Activated CD8-positive, alpha-beta memory T cell treated with anti-CD3 and anti-CD28 coated beads, Interleukin-2, amount 10 ng/mL, durations not matched to agents 7 days and 5 days (primary cell): ENCODE results near the gene ZNF286A. TPM values are rescaled to one million over a fixed set of nuclear protein-coding genes. Genes with fewer than 3 reads are reported as not detected.
"Not testable (repeated sequence)": the region's sequence is repeated elsewhere in the genome, so short reads cannot be mapped to it uniquely, and the experiment has no call there.

Source experiments
- ATAC-seq: fragments of 150-1000 bp; cut with Tn5 transposase; one replicate; pipeline ENCODE4 v1.10.0; 2021; ENCODE audit warnings: moderate library complexity
- CTCF ChIA-PET: fragments of 350-600 bp; sonication (Branson Sonifier 250); formaldehyde crosslinking; loops from one replicate; lab custom pipeline; 2021; ENCODE audit warnings: antibody characterized with exemption; lab: Charles Lee
- DNase-seq: peaks from one replicate; pipeline ENCODE4 v3.0.0-alpha.2; 2020
- H3K27ac Mint-ChIP-seq: one replicate; pipeline ENCODE4 v1.8.0; 2021; ENCODE audit warnings: mild to moderate bottlenecking, mixed read lengths
- H3K27me3 Mint-ChIP-seq: one replicate; pipeline ENCODE4 v1.8.0; 2021; ENCODE audit warnings: mixed read lengths
- H3K36me3 Mint-ChIP-seq: one replicate; pipeline ENCODE4 v1.8.0; 2021; ENCODE audit warnings: mild to moderate bottlenecking, mixed read lengths
- H3K4me1 Mint-ChIP-seq: one replicate; pipeline ENCODE4 v1.8.0; 2021; ENCODE audit warnings: mixed read lengths
- H3K4me3 Mint-ChIP-seq: one replicate; pipeline ENCODE4 v1.8.0; 2021; ENCODE audit warnings: mild to moderate bottlenecking, moderate library complexity, mixed read lengths
- H3K9me3 Mint-ChIP-seq: one replicate; pipeline ENCODE4 v1.8.0; 2022; ENCODE audit warnings: low read depth, mixed read lengths
- total RNA-seq, 2 experiments: library from RNA; stranded (reverse); gene quantifications; one replicate each; pipeline ENCODE4 v1.2.3, GENCODE V29; 2021

ZNF286A gene
- total RNA-seq, 2 experiments from 2014 or later = 16.9 to 18.9 TPM

DNA sequence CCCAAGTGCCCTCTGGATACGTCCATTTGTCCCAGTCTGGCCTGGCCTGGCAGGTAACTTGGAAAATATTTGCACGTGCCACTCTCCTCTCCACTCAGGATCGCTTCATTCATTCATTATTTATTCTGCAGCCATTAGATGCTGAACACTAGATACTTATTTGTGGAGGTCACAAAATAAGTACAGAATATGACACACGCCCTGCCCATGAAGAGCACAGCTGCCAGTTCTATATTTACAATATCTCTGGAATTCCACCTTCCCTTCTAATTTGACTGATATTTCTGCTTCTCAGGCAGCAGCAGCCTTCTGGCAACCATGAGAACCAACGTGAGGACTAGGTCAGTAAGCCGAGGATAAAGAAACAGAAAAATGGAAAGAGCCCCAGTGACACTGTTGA, 36.4 kb upstream of the ZNF286A start:
- no peak for ATAC-seq
- CTCF ChIA-PET = no interaction called here

DNA sequence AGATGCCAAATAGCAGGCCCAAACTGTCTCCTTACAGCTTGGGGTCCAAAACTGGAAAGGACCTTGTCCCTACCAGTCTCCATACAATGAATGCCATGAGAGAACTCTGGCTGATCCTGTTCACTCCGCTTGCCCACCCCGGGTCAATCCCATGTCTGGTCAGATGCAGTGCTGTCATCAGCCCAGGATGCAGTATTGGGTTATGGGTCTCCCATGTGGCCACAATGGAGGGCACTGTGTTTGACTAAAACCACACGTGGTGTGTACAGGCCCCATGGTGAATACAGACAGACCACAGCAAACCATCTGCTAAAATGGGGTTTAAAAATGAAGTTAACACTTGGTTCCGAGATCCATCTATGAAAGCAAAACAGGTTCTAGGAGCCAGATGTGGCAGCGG, 35.9 kb upstream of the ZNF286A start:
- peaks cover 13% of the 10 kb centered on the region for H3K36me3 Mint-ChIP-seq
- no peak for DNase-seq
- no peak overlapping the region for H3K27ac Mint-ChIP-seq
- CTCF ChIA-PET = no interaction called here
- ATAC-seq = no peak
- H3K27me3 Mint-ChIP-seq = no peaks in the 10 kb centered on the region
- peaks cover 2% of the 10 kb centered on the region for H3K4me1 Mint-ChIP-seq
- H3K9me3 Mint-ChIP-seq = no peaks in the 10 kb centered on the region
- H3K4me3 Mint-ChIP-seq = no peak overlapping the region

More for the DNA sequence above, 36.4 kb upstream of the ZNF286A start:
- Mint-ChIP-seq H3K4me3 (no peak overlapping the region), H3K27ac (no peak overlapping the region), H3K9me3 (no peaks in the 10 kb centered on the region), H3K27me3 (no peaks in the 10 kb centered on the region), H3K36me3 (peaks cover 11% of the 10 kb centered on the region), H3K4me1 (peaks cover 2% of the 10 kb centered on the region)
- DNase-seq = no peak

DNA sequence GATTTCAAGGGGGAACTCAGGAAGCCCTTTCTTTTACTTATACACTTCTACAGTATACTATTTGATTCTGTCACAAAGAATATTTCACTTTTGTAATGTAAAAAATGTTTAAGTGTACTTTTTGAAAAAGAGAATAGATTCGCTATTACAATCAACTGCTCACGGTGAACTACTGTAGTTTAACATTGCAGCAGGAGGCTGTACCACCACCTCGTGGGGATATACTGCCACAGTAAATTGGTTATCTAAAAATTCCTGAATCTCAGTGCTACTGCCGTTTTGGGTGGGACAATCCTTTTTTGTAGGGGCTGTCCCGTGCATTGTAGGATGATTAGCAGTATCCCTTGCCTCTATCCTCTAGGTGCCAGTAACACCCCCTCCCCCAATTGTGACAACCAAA, 30.0 kb upstream of the ZNF286A start:
- DNase-seq, H3K4me3 Mint-ChIP-seq, CTCF ChIA-PET, H3K9me3 Mint-ChIP-seq, ATAC-seq, H3K4me1 Mint-ChIP-seq, H3K27ac Mint-ChIP-seq, H3K27me3 Mint-ChIP-seq: not testable (repeated sequence)
- peaks cover 11% of the 10 kb centered on the region for H3K36me3 Mint-ChIP-seq

DNA sequence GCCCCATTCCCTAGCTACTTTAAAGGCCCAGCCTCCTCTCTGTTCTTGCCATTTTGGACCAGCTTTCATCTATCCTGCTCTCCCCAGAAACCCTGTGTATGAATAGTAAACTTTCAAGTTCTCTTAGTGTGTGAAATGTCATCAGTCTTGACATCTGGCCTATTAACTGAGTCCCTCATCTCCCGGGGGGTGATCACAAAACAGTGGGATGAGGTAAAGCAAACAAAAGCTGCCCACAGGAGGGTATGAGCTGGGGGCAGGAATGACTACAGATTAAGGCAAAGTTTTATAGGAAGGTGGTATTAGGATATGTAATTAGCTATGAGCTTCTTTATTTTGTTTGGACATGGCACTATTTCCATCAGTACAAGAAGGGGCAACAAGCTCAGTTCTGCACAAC, 24.9 kb upstream of the ZNF286A start:
- H3K27me3 Mint-ChIP-seq, DNase-seq, H3K4me1 Mint-ChIP-seq, H3K4me3 Mint-ChIP-seq, CTCF ChIA-PET, H3K9me3 Mint-ChIP-seq, ATAC-seq, H3K27ac Mint-ChIP-seq: not testable (repeated sequence)
- H3K36me3 Mint-ChIP-seq = peaks cover 13% of the 10 kb centered on the region

DNA sequence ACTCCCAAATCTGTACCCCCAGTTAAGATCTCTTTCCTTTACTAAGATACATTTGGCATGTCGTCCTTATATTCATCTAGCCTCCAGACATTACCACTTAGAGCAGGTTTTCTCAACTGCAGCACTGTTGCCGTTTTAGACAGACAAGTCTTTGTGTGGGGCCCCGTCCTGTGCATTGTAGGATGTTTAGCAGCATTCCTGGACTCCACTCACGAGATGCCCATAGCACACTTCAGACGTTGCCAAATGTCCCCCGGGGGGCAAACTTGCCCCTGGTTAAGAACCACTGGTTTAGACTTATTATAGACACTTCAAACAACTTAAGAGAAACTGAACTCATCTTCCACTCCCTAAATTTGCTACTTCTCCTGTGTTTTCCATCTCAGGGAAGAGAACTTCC, 23.6 kb upstream of the ZNF286A start:
- H3K27me3 Mint-ChIP-seq, H3K4me1 Mint-ChIP-seq, ATAC-seq, CTCF ChIA-PET, H3K4me3 Mint-ChIP-seq, DNase-seq, H3K27ac Mint-ChIP-seq, H3K9me3 Mint-ChIP-seq: not testable (repeated sequence)
- peaks cover 13% of the 10 kb centered on the region for H3K36me3 Mint-ChIP-seq

DNA sequence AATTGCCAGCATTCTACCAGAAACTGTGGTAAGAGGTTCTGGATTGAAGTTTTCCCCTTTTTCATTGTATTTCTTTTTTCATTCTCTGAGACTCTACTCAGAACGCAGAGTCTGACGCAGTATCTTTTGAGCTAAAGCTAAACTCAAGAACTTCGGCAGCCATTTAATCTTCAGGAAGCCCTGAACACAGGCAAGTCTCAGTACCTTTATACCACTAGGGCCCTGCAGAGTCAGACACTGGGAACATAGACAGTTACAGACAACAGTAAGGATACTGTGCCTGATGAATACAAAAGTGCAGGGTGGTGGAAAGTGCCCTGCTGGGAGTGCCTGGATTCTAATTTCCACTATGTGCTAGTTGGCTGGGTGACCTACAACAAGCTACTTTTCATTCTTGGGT, 16.4 kb upstream of the ZNF286A start:
- Mint-ChIP-seq H3K4me3 (peak overlapping the region; percentile 87), H3K4me1 (peaks cover 16% of the 10 kb centered on the region)
- H3K27me3 Mint-ChIP-seq, ATAC-seq, DNase-seq, CTCF ChIA-PET, H3K9me3 Mint-ChIP-seq, H3K36me3 Mint-ChIP-seq, H3K27ac Mint-ChIP-seq: not testable (repeated sequence)

DNA sequence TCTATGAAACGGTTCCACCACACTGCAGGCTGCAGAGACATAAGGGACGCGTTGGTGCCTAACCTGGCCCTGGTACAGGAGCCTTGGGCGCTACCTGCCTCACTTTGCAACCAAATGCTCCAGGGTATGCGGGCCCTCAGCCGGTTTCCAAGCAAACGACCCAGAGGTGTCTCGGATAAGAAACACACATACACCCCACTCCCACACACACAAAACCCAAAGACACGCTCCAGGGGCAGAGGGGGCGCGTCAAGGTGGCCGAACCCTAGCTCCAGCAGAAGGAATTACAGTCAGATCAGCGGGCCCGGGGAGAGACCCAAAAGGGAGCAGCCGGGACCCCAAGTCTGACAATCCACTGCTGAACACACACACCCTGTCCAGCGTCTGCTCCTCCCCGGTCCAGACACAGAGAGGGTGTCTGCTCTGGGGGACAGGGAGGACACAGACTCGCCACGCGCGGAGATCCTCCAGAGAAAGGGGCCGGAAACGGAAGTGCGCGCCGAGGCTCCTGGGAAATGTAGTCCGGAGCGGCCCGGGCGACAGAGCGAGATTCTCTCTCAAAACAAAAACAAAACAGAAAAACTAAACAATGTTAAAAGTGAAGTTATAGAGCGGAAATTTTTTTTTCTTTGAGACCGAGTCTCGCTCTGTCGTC, 15.6 kb upstream of the ZNF286A start, which contains the start of gene TRIM16:
Gene TRIM16, minus strand, starts transcription at position 488 of the 655 bp plus-strand sequence. CDS start 32,702 bp downstream, outside the sequence.
- peaks cover 16% of the 10 kb centered on the region for H3K4me1 Mint-ChIP-seq
- H3K27me3 Mint-ChIP-seq, H3K36me3 Mint-ChIP-seq, CTCF ChIA-PET, H3K9me3 Mint-ChIP-seq: not testable (repeated sequence)
- peak; percentile 100 for ATAC-seq
- H3K4me3 Mint-ChIP-seq = peak within 1 kb of the TSS; percentile 87
- DNase-seq = peak; percentile 85
- H3K27ac Mint-ChIP-seq = peak within 1 kb of the TSS; percentile 86

DNA sequence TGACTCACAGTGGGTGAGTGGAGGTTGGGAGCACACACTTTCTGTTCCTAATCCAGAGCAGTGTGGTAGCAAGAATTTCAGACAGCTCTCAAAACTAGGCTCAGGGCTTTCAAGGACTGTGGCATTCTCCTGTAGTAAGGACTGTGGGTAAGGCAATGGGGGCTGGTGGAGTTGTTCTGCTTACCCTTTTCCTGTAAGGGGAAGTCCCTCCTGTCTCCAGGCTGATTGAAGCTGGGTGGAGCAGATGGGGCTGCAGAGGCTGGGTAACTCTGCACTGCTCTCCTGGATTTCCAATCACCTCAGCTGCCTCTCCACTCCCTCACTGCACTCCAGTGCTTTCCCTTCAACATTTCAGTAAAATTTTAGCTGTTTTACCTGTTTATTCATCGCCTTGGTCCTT, 12.1 kb upstream of the ZNF286A start:
- peaks cover 16% of the 10 kb centered on the region for H3K4me1 Mint-ChIP-seq
- H3K27me3 Mint-ChIP-seq, H3K4me3 Mint-ChIP-seq, CTCF ChIA-PET, H3K9me3 Mint-ChIP-seq, ATAC-seq, H3K36me3 Mint-ChIP-seq, DNase-seq, H3K27ac Mint-ChIP-seq: not testable (repeated sequence)

DNA sequence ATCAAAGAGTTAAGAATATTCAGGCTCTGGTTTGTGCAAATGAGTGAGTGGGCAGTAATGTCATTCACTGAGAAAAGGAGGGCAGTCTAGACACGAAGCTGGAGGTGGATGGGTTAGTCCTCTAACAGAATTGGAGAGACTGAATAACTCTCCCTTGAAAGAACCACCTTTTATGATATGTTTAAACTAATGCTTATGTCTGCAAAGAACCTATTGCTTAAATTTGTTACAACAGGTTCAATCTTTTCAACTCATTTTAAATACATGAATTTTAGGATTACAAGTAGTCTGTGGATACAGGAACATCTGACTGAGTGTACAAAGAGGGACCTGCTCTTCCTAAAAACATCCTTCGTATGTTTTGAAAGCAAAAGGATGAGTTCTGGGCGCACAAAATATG, 585 bp upstream of the ZNF286A start:
- H3K9me3 Mint-ChIP-seq, H3K27me3 Mint-ChIP-seq, ATAC-seq, CTCF ChIA-PET, DNase-seq: not testable (repeated sequence)
- H3K27ac Mint-ChIP-seq = peak overlapping the region; percentile 79
- H3K4me3 Mint-ChIP-seq = peak overlapping the region; percentile 83
- peaks cover 18% of the 10 kb centered on the region for H3K36me3 Mint-ChIP-seq
- H3K4me1 Mint-ChIP-seq = peaks cover 13% of the 10 kb centered on the region

DNA sequence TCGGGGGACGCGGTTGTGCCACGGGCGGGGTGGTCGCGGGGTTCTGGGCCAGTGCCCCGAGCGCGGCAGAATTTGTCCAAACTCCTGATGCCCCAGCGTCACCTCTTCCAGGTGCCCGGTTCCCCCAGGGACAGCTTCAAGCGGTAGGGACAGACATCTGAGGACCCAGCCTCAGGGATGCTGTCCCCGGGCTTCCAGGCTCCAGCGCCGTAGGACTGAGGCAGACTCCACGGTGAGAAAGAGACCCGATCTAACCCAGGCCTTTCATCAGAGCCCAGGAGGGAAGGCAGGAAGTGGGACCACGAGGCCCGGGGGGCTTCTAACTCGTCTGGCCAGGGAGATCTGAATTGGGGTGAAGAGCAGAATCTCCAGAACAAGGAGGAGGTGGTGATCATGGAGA, 385 bp downstream of the ZNF286A start:
- CTCF ChIA-PET, H3K27me3 Mint-ChIP-seq, DNase-seq, H3K9me3 Mint-ChIP-seq: not testable (repeated sequence)
- H3K27ac Mint-ChIP-seq = peak overlapping the region; percentile 79
- peak; percentile 3 for ATAC-seq
- peaks cover 13% of the 10 kb centered on the region for H3K4me1 Mint-ChIP-seq
- peaks cover 23% of the 10 kb centered on the region for H3K36me3 Mint-ChIP-seq
- H3K4me3 Mint-ChIP-seq = peak overlapping the region; percentile 83

DNA sequence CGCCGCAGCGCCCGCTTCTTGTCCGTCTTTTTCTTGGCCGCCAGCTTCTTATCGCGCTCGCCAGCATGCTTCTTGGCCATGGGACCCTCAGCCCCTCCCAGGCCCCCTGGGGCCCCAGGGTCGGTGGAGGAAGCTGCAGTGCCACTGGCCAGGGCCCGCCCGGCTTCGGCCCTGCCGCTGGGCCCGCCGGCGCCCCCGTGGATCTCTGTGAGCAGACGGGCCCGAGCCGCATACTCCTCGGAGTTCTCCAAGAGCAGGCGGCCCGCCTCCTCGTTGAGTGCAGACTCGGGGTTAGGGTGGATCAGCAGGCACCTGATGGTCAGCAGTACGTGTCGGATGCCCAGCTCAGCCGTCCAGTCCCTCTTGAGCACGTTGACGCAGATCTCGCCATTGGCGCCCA, 4.7 kb downstream of the ZNF286A start:
- H3K4me3 Mint-ChIP-seq, H3K4me1 Mint-ChIP-seq, ATAC-seq, H3K27me3 Mint-ChIP-seq, DNase-seq, CTCF ChIA-PET, H3K27ac Mint-ChIP-seq: not testable (repeated sequence)
- H3K36me3 Mint-ChIP-seq = peaks cover 52% of the 10 kb centered on the region
- peaks cover 14% of the 10 kb centered on the region for H3K9me3 Mint-ChIP-seq

DNA sequence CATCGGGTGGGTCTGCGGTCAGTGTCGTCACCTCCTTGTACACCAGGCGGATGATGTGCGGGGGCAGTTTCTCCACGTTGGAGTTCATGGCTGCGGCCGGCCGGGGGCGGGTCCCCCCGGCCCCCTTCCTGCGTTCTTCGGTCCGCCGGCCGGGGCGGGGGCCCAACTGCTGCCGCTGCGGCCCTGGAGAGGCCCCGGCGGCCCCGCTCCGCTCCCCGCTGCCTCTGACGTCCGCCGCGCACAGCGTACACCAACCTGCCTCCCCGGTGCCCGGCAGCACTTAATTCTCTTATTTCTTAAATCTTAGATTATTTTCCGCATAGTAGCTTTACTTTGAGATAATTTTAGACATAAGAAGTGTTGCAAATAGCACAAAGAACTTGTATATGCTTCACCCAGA, 5.3 kb downstream of the ZNF286A start:
- DNase-seq, ATAC-seq, H3K27me3 Mint-ChIP-seq, H3K4me3 Mint-ChIP-seq, H3K27ac Mint-ChIP-seq, CTCF ChIA-PET, H3K4me1 Mint-ChIP-seq: not testable (repeated sequence)
- Mint-ChIP-seq H3K36me3 (peaks cover 56% of the 10 kb centered on the region), H3K9me3 (peaks cover 14% of the 10 kb centered on the region)

DNA sequence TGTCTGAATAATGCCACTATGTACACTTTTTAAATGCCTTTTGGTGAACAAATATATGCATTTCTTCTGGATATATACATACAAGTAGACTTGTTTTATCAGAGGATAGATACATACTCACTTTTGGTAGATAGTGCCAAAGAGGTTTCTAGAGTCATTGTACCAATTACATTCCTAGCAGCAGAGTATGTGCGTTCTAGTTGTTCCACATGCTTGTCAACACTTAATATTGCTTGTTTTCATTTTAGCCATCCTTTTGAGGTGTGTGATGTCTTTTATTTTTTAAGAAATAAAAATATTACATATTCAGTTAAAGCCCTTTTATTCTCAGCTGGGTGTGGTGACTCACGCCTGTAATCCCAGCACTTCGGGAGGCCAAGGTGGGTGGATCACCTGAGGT, 9.3 kb downstream of the ZNF286A start:
- H3K36me3 Mint-ChIP-seq = peaks cover 49% of the 10 kb centered on the region
- DNase-seq, CTCF ChIA-PET, H3K27me3 Mint-ChIP-seq, H3K27ac Mint-ChIP-seq, ATAC-seq, H3K4me1 Mint-ChIP-seq, H3K4me3 Mint-ChIP-seq: not testable (repeated sequence)
- peaks cover 22% of the 10 kb centered on the region for H3K9me3 Mint-ChIP-seq
